ENCODE data around the gene TAP1. TPM values are rescaled to one million over a fixed set of nuclear protein-coding genes. Genes with fewer than 3 reads are reported as not detected.

Gene TAP1
- total RNA-seq, 1 experiment from 2014 or later, result 36.4 TPM

Small RNAs within 50 kb of the gene (small RNA-seq; reads per million reads assigned to genes)
- 0 reads per million in 2 experiments for gene HLA-Z

Other genes with a start within 250 kb of the TAP1 start
- 0.08 and 0.37 TPM in 2 replicates for gene HLA-DQA1, start 216.3 kb downstream of the TAP1 start, total RNA-seq (2014; rRNA removed; shearing (Covaris generic))
- gene HLA-DQB1, start 187.0 kb downstream of the TAP1 start, total RNA-seq (2014; rRNA removed; shearing (Covaris generic)), result 1.0 and 2.7 TPM in 2 replicates
- gene HLA-DQA2, start 112.3 kb downstream of the TAP1 start, total RNA-seq (2014; rRNA removed; shearing (Covaris generic)), result 0.19 TPM in 1 of 2 replicates, not detected in the other
- not detected in 2 replicates for gene HLA-DQB2, start 90.2 kb downstream of the TAP1 start, total RNA-seq (2014; rRNA removed; shearing (Covaris generic))
- gene HLA-DOB, start 36.7 kb downstream of the TAP1 start, total RNA-seq (2014; rRNA removed; shearing (Covaris generic)), result not detected in 2 replicates
- 52.5 and 54.2 TPM in 2 replicates for gene TAP2, start 15.0 kb downstream of the TAP1 start, total RNA-seq (2014; rRNA removed; shearing (Covaris generic))
- gene PSMB8, start 9.7 kb downstream of the TAP1 start, total RNA-seq (2014; rRNA removed; shearing (Covaris generic)), result 40.4 and 43.9 TPM in 2 replicates
- gene PSMB9, start 488 bp upstream of the TAP1 start, total RNA-seq (2014; rRNA removed; shearing (Covaris generic)), result 10.4 and 15.4 TPM in 2 replicates
- 1.9 and 2.6 TPM in 2 replicates for gene HLA-DMB, start 87.3 kb upstream of the TAP1 start, total RNA-seq (2014; rRNA removed; shearing (Covaris generic))
- gene HLA-DMA, start 99.4 kb upstream of the TAP1 start, total RNA-seq (2014; rRNA removed; shearing (Covaris generic)), result 34.0 and 35.3 TPM in 2 replicates
- 96.2 and 107 TPM in 2 replicates for gene BRD2, start 114.9 kb upstream of the TAP1 start, total RNA-seq (2014; rRNA removed; shearing (Covaris generic))
- gene HLA-DOA, start 155.9 kb upstream of the TAP1 start, total RNA-seq (2014; rRNA removed; shearing (Covaris generic)), result 0.13 and 0.16 TPM in 2 replicates
- gene HLA-DPA1, start 219.9 kb upstream of the TAP1 start, total RNA-seq (2014; rRNA removed; shearing (Covaris generic)), result 7.1 and 8.7 TPM in 2 replicates
- 1.7 and 3.5 TPM in 2 replicates for gene HLA-DPB1, start 222.3 kb upstream of the TAP1 start, total RNA-seq (2014; rRNA removed; shearing (Covaris generic))